ENCODE data around the gene WASL.

Gene WASL

DNA sequence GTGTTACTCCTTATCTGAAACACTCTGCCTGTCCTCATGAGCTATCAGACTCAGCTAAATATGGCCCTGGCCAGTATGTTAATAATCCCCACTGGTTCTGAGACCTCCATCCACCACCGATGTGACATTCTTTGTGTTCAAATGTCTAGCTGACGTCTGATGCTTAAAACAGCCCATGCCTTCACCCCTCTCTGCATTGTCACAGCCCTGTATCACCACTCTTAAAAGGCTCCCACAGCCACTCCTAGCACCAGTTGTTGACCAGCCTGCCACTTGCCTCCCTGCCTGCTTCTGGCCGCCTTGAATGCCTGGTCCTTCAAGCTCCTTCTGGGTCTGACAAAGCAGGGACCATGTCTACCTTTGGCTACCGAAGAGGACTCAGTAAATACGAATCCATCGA, 93.2 kb downstream of the WASL start, which contains the start of gene LMOD2:
TSS of gene LMOD2 (plus strand) at position 253 of the 400 bp plus-strand sequence. CDS start at position 351, 98 bp downstream.
- H3K27ac ChIP-seq (ENCODE audit: insufficient read depth, low read length, poor library complexity, severe bottlenecking) = no peak within 1 kb of the TSS
- no peaks in the 10 kb centered on the region for H3K4me1 ChIP-seq (ENCODE audit: control insufficient read depth, insufficient read depth, low read length, poor library complexity, severe bottlenecking)
- H3K4me3 ChIP-seq (ENCODE audit: insufficient read depth, low read depth, low read length, poor library complexity, severe bottlenecking) = no peak within 1 kb of the TSS
- DNase-seq = no peak
- H3K9me3 ChIP-seq (ENCODE audit: control insufficient read depth, low read length) = no peaks in the 10 kb centered on the region
- no peaks in the 10 kb centered on the region for H3K36me3 ChIP-seq (ENCODE audit: control insufficient read depth, insufficient read depth, low read length)
- H3K27me3 ChIP-seq (replicated peaks; ENCODE audit: control insufficient read depth, insufficient read depth, low read length, poor library complexity, severe bottlenecking) = no peaks in the 10 kb centered on the region

- H3K4me1 ChIP-seq (ENCODE audit: control insufficient read depth, insufficient read depth, low read length, poor library complexity, severe bottlenecking) = no peaks in the 10 kb centered on the region
- H3K4me3 ChIP-seq (ENCODE audit: insufficient read depth, low read depth, low read length, poor library complexity, severe bottlenecking) = no peak overlapping the region
- DNase-seq = no peak
- no peak overlapping the region for H3K27ac ChIP-seq (ENCODE audit: insufficient read depth, low read length, poor library complexity, severe bottlenecking)
- no peaks in the 10 kb centered on the region for H3K27me3 ChIP-seq (replicated peaks; ENCODE audit: control insufficient read depth, insufficient read depth, low read length, poor library complexity, severe bottlenecking)
- no peaks in the 10 kb centered on the region for H3K9me3 ChIP-seq (ENCODE audit: control insufficient read depth, low read length)
- no peaks in the 10 kb centered on the region for H3K36me3 ChIP-seq (ENCODE audit: control insufficient read depth, insufficient read depth, low read length)
Measured at GRCh38 chr7:123653162-123653561, 95.6 kb downstream of the WASL start.

DNA sequence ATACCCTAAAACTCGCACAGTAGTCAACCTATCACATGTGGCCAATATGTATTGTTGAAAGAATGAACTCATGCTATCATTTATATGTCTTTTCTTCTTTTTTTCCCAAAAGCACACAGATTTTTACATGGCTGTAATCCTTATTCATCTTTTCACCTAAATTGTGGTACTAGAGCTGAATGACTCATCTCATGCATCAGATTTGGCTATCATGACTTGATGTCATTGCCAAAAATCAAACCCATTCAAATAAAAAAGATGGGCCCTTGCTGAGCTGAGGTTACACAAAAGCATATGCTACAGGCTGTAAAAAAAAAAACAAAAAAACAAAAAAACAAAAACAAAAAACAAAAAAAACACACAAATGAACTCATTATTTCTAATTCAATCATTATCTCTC, 96.4 kb downstream of the WASL start:
- H3K4me1 ChIP-seq (ENCODE audit: control insufficient read depth, insufficient read depth, low read length, poor library complexity, severe bottlenecking) = no peaks in the 10 kb centered on the region
- H3K27ac ChIP-seq (ENCODE audit: insufficient read depth, low read length, poor library complexity, severe bottlenecking) = no peak overlapping the region
- no peaks in the 10 kb centered on the region for H3K9me3 ChIP-seq (ENCODE audit: control insufficient read depth, low read length)
- H3K4me3 ChIP-seq (ENCODE audit: insufficient read depth, low read depth, low read length, poor library complexity, severe bottlenecking) = no peak overlapping the region
- no peaks in the 10 kb centered on the region for H3K36me3 ChIP-seq (ENCODE audit: control insufficient read depth, insufficient read depth, low read length)
- no peak for DNase-seq
- H3K27me3 ChIP-seq (replicated peaks; ENCODE audit: control insufficient read depth, insufficient read depth, low read length, poor library complexity, severe bottlenecking) = no peaks in the 10 kb centered on the region

DNA sequence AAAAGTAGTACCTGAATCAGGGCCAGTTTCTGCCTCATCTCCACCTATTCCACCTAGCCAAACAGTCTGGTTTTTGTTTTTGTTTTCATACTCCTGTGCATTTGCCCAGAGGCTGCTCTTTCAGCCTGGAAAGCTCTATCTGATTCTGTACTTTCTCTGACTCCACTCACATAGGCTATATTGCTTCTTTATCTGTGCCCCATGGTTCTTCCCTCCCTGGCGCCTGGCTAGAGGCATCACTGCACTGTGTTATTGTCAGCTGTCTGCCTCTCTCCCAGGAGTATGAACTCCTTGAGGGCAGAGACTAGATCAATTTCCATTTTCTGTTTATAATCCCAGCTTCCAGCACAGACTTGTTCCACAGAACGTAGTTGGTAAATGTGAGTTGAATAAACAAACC, 98.2 kb downstream of the WASL start:
- no peak for DNase-seq
- Histone ChIP-seq H3K36me3 (ENCODE audit: control insufficient read depth, insufficient read depth, low read length) (no peaks in the 10 kb centered on the region), H3K9me3 (ENCODE audit: control insufficient read depth, low read length) (no peaks in the 10 kb centered on the region), H3K4me1 (ENCODE audit: control insufficient read depth, insufficient read depth, low read length, poor library complexity, severe bottlenecking) (no peaks in the 10 kb centered on the region), H3K4me3 (ENCODE audit: insufficient read depth, low read depth, low read length, poor library complexity, severe bottlenecking) (no peak overlapping the region), H3K27me3 (replicated peaks; ENCODE audit: control insufficient read depth, insufficient read depth, low read length, poor library complexity, severe bottlenecking) (no peaks in the 10 kb centered on the region), H3K27ac (ENCODE audit: insufficient read depth, low read length, poor library complexity, severe bottlenecking) (no peak overlapping the region)

DNA sequence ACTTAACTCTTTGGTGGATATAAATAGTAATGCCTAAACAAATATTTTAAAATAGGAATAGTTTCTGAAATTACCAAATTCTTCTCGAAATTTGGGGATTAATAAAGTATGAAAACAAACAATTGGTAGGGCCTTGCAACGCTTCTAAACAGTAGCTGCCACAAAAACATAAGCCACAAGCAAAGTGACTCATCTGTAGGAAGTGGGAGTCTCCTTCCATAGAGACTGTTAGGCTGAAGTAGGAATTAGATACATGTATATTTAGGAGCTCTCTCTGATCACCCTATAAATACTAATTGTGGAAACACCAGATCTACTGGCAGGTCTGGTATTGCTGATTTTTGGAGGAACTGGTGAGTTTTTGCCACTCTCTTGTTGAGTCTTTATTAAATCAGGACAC, 98.8 kb downstream of the WASL start:
- Histone ChIP-seq H3K27me3 (replicated peaks; ENCODE audit: control insufficient read depth, insufficient read depth, low read length, poor library complexity, severe bottlenecking) (no peaks in the 10 kb centered on the region), H3K36me3 (ENCODE audit: control insufficient read depth, insufficient read depth, low read length) (no peaks in the 10 kb centered on the region), H3K4me3 (ENCODE audit: insufficient read depth, low read depth, low read length, poor library complexity, severe bottlenecking) (no peak overlapping the region), H3K4me1 (ENCODE audit: control insufficient read depth, insufficient read depth, low read length, poor library complexity, severe bottlenecking) (no peaks in the 10 kb centered on the region), H3K27ac (ENCODE audit: insufficient read depth, low read length, poor library complexity, severe bottlenecking) (no peak overlapping the region), H3K9me3 (ENCODE audit: control insufficient read depth, low read length) (no peaks in the 10 kb centered on the region)
- DNase-seq = no peak

DNA sequence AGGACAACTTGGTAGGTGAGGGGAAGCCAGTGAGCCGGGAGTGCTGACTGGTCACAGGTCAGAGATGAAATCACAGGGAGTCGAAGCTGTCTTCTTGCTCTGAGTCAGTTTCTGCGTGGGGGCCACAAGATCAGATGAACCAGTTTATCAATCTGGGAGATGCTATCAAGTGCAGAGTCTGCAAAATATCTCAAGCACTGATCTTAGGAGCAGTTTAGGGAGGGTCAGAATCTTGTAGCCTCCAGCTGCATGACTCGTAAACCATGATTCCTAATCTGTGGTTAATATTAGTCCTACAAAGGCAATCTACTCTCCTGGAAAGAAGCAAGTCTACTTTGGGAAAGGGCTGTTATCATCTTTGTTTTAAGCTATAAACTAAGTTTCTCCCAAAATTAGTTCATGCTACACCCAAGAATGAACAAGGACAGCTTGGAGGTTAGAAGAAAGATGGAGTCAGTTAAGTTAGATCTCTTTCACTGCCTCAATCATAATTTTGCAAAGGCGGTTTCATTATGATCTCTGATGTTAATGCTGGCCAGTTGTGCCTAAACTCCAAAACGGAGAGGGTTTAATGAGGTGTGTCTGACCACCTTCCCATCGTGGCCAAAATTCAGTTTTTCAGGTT, 101.6 kb downstream of the WASL start:
- Histone ChIP-seq H3K27ac (ENCODE audit: insufficient read depth, low read length, poor library complexity, severe bottlenecking) (no peak overlapping the region), H3K36me3 (ENCODE audit: control insufficient read depth, insufficient read depth, low read length) (no peaks in the 10 kb centered on the region), H3K4me1 (ENCODE audit: control insufficient read depth, insufficient read depth, low read length, poor library complexity, severe bottlenecking) (no peaks in the 10 kb centered on the region), H3K4me3 (ENCODE audit: insufficient read depth, low read depth, low read length, poor library complexity, severe bottlenecking) (no peak overlapping the region), H3K27me3 (replicated peaks; ENCODE audit: control insufficient read depth, insufficient read depth, low read length, poor library complexity, severe bottlenecking) (no peaks in the 10 kb centered on the region), H3K9me3 (ENCODE audit: control insufficient read depth, low read length) (no peaks in the 10 kb centered on the region)
- DNase-seq = no peak

GRCh38 chr7:123645516-123645915, 103.3 kb downstream of the WASL start:
- Histone ChIP-seq H3K27ac (ENCODE audit: insufficient read depth, low read length, poor library complexity, severe bottlenecking) (no peak overlapping the region), H3K27me3 (replicated peaks; ENCODE audit: control insufficient read depth, insufficient read depth, low read length, poor library complexity, severe bottlenecking) (no peaks in the 10 kb centered on the region), H3K4me1 (ENCODE audit: control insufficient read depth, insufficient read depth, low read length, poor library complexity, severe bottlenecking) (no peaks in the 10 kb centered on the region), H3K9me3 (ENCODE audit: control insufficient read depth, low read length) (no peaks in the 10 kb centered on the region), H3K4me3 (ENCODE audit: insufficient read depth, low read depth, low read length, poor library complexity, severe bottlenecking) (no peak overlapping the region), H3K36me3 (ENCODE audit: control insufficient read depth, insufficient read depth, low read length) (no peaks in the 10 kb centered on the region)
- DNase-seq = no peak

- Histone ChIP-seq H3K36me3 (ENCODE audit: control insufficient read depth, insufficient read depth, low read length) (no peaks in the 10 kb centered on the region), H3K27me3 (replicated peaks; ENCODE audit: control insufficient read depth, insufficient read depth, low read length, poor library complexity, severe bottlenecking) (no peaks in the 10 kb centered on the region), H3K27ac (ENCODE audit: insufficient read depth, low read length, poor library complexity, severe bottlenecking) (no peak overlapping the region), H3K9me3 (ENCODE audit: control insufficient read depth, low read length) (no peaks in the 10 kb centered on the region), H3K4me3 (ENCODE audit: insufficient read depth, low read depth, low read length, poor library complexity, severe bottlenecking) (no peak overlapping the region), H3K4me1 (ENCODE audit: control insufficient read depth, insufficient read depth, low read length, poor library complexity, severe bottlenecking) (no peaks in the 10 kb centered on the region)
- DNase-seq = no peak
Measured at GRCh38 chr7:123643495-123644441, 105.0 kb downstream of the WASL start.

DNA sequence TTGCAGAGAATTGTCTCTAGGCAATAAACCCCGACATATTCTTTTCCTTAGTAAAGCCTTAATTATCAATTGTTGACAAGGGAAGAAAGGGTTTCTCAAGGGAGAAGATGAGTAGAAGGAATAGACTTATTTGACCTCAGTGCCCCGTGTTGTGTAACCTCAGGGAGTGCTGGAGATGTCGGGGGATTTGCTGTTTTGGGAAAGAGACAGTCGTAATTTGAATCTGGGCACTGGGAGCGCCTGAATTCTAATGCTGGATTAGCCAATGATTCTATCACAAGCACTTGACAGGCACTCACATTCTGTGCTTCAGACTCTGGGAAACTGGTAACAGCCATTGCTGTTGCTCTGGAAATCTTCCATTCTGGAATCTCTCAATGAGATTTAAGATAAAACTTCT, 106.9 kb downstream of the WASL start:
- no peaks in the 10 kb centered on the region for H3K36me3 ChIP-seq (ENCODE audit: control insufficient read depth, insufficient read depth, low read length)
- H3K9me3 ChIP-seq (ENCODE audit: control insufficient read depth, low read length) = no peaks in the 10 kb centered on the region
- DNase-seq = no peak
- no peak overlapping the region for H3K4me3 ChIP-seq (ENCODE audit: insufficient read depth, low read depth, low read length, poor library complexity, severe bottlenecking)
- H3K27me3 ChIP-seq (replicated peaks; ENCODE audit: control insufficient read depth, insufficient read depth, low read length, poor library complexity, severe bottlenecking) = no peaks in the 10 kb centered on the region
- H3K4me1 ChIP-seq (ENCODE audit: control insufficient read depth, insufficient read depth, low read length, poor library complexity, severe bottlenecking) = no peaks in the 10 kb centered on the region
- H3K27ac ChIP-seq (ENCODE audit: insufficient read depth, low read length, poor library complexity, severe bottlenecking) = no peak overlapping the region

DNA sequence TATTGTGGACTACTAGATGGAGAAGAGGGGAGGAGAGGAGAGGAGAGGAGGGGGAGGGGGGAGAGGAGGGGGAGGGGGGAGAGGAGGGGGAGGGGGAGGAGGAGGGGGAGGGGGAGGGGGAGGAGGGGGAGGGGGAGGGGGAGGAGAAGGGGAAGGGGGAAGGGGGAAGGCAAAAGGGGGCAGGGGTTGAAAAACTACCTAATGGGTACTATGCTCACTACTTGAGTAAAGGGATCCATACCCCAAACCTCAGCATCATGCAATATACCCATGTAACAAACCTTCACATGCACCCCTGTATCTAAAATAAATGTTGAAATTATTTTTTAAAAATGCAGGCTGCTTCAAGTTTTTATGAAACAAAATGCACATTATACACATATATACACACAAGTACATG, 108.2 kb downstream of the WASL start:
- Histone ChIP-seq H3K9me3 (ENCODE audit: control insufficient read depth, low read length) (no peaks in the 10 kb centered on the region), H3K27me3 (replicated peaks; ENCODE audit: control insufficient read depth, insufficient read depth, low read length, poor library complexity, severe bottlenecking) (no peaks in the 10 kb centered on the region), H3K27ac (ENCODE audit: insufficient read depth, low read length, poor library complexity, severe bottlenecking) (no peak overlapping the region), H3K4me3 (ENCODE audit: insufficient read depth, low read depth, low read length, poor library complexity, severe bottlenecking) (no peak overlapping the region), H3K36me3 (ENCODE audit: control insufficient read depth, insufficient read depth, low read length) (no peaks in the 10 kb centered on the region), H3K4me1 (ENCODE audit: control insufficient read depth, insufficient read depth, low read length, poor library complexity, severe bottlenecking) (no peaks in the 10 kb centered on the region)
- no peak for DNase-seq
